Measurements from ENCODE around the gene ASAP3.

- TF ChIP-seq CTCF (IDR thresholded peaks at IDR 0.05), result no peak
- no peak for TF ChIP-seq POLR2A (IDR thresholded peaks at IDR 0.05)
Measured at GRCh38 chr1:23436520-23437354, 47.2 kb downstream of the ASAP3 start.
